Brain microvascular endothelial cell (primary cell): Measurements from ENCODE around the gene GPA33.

ENCODE experiments used
- DNase-seq: peaks from one replicate; pipeline ENCODE4 v3.0.0-alpha.2; 2020
- H3K27ac ChIP-seq: fragments of 250-450 bp; sonication (Bioruptor Pico); 2 replicates; pipeline ENCODE4 v1.5.1; 2020; ENCODE audit warnings: mild to moderate bottlenecking, moderate library complexity
- H3K27me3 ChIP-seq: fragments of 250-450 bp; sonication (Bioruptor Pico); replicated peaks from 2 replicates; pipeline ENCODE4 v1.5.1; 2020; ENCODE audit warnings: mild to moderate bottlenecking
- H3K36me3 ChIP-seq: fragments of 250-450 bp; sonication (Bioruptor Pico); replicated peaks from 2 replicates; pipeline ENCODE4 v1.5.1; 2020; ENCODE audit warnings: mild to moderate bottlenecking
- H3K4me3 ChIP-seq: 2 replicates; pipeline ENCODE4 v1.5.1; 2011; ENCODE audit warnings: low read depth, mild to moderate bottlenecking, control low read depth, low read length, moderate library complexity
- CTCF ChIP-seq: IDR thresholded peaks from 2 replicates; pipeline ENCODE4 v1.5.1; 2011; ENCODE audit warnings: low read depth, mild to moderate bottlenecking, moderate library complexity, low read length, control low read depth, inconsistent platforms; ENCODE audit errors: missing control alignments
- in situ Hi-C: cut with HindIII; loops from 2 replicates; pipeline ENCODE4 v1.10.0; 2017; ENCODE audit warnings: low sequenced_read_pairs, low pct_ligation_motif_present

The GPA33 gene

GRCh38 chr1:167121375-167122120, 31.4 kb upstream of the GPA33 start:
- in situ Hi-C loops: no loop called here
- Histone ChIP-seq H3K27ac (no peak overlapping the region), H3K36me3 (no peaks in the 10 kb centered on the region), H3K27me3 (no peaks in the 10 kb centered on the region), H3K4me3 (peak overlapping the region; percentile 49)
- no peak for DNase-seq
- TF ChIP-seq CTCF: no peak

GRCh38 chr1:167120899-167121298, 30.7 kb upstream of the GPA33 start:
- TF ChIP-seq CTCF: no peak
- Histone ChIP-seq H3K27ac (no peak overlapping the region), H3K36me3 (no peaks in the 10 kb centered on the region), H3K27me3 (peaks cover 1% of the 10 kb centered on the region), H3K4me3 (peak overlapping the region; percentile 49)
- in situ Hi-C loops: no loop called here
- DNase-seq: no peak

- Histone ChIP-seq H3K27me3 (peaks cover 4% of the 10 kb centered on the region), H3K4me3 (no peak overlapping the region), H3K27ac (no peak overlapping the region), H3K36me3 (no peaks in the 10 kb centered on the region)
- no peak for TF ChIP-seq CTCF
- no peak for DNase-seq
- in situ Hi-C loops: no loop called here
These were observed 29.5 kb upstream of the GPA33 start for GRCh38 chr1:167119696-167120095.

GRCh38 chr1:167118188-167118587, 28.0 kb upstream of the GPA33 start:
- no peak overlapping the region for H3K27ac ChIP-seq
- in situ Hi-C loops: no loop called here
- no peaks in the 10 kb centered on the region for H3K36me3 ChIP-seq
- no peak for DNase-seq
- no peak overlapping the region for H3K4me3 ChIP-seq
- peaks cover 6% of the 10 kb centered on the region for H3K27me3 ChIP-seq
- TF ChIP-seq CTCF: no peak

DNA sequence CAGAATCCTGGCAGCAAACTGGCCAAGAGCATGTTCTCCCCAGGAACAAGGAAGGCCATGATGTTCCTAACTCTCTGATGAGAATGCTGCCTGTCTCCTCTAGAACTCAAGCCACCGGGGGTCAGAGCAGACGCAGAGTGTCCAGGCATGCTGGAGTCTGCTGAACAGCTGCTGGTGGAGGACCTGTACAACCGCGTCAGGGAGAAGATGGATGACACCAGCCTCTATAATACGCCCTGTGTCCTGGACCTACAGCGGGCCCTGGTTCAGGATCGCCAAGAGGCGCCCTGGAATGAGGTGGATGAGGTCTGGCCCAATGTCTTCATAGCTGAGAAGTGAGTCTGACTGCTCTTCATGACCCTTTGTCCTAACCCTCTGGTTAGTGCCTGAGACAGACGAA, 27.0 kb upstream of the GPA33 start:
- no peak overlapping the region for H3K4me3 ChIP-seq
- in situ Hi-C loops: no loop called here
- TF ChIP-seq CTCF: no peak
- no peak overlapping the region for H3K27ac ChIP-seq
- H3K27me3 ChIP-seq: peaks cover 9% of the 10 kb centered on the region
- DNase-seq: no peak
- H3K36me3 ChIP-seq: no peaks in the 10 kb centered on the region

- no peak overlapping the region for H3K4me3 ChIP-seq
- in situ Hi-C loops: no loop called here
- no peak overlapping the region for H3K27ac ChIP-seq
- peaks cover 9% of the 10 kb centered on the region for H3K27me3 ChIP-seq
- TF ChIP-seq CTCF: no peak
- no peaks in the 10 kb centered on the region for H3K36me3 ChIP-seq
- DNase-seq: no peak
These were observed 26.0 kb upstream of the GPA33 start for GRCh38 chr1:167116174-167116573.
